Bronchial smooth muscle cell (primary cell): Measurements from ENCODE around the gene TCAIM. TPM values are rescaled to one million over a fixed set of nuclear protein-coding genes. Genes with fewer than 3 reads are reported as not detected.

ENCODE experiments used
- total RNA-seq: library from RNA; depleted of rRNA; stranded (reverse); fragments of >200 nt; gene quantifications from 2 replicates; pipeline ENCODE4 v1.2.1, GENCODE V29; 2014

TCAIM gene
- 10.5 and 24.9 TPM in 2 replicates for total RNA-seq

GRCh38 chr3:44338010-44338827 lies at the start of gene TCAIM:
TSS of gene TCAIM (plus strand) at chr3:44338766. CDS start at chr3:44354783, 16,017 bp downstream.

Other genes with a start within 250 kb of the TCAIM start
- gene TOPAZ1, start 96.9 kb upstream of the TCAIM start, total RNA-seq, result not detected in 2 replicates
- gene ZNF445, start 138.9 kb downstream of the TCAIM start, total RNA-seq, result 7.4 and 8.8 TPM in 2 replicates
- gene ZKSCAN7, start 216.4 kb downstream of the TCAIM start, total RNA-seq, result 5.8 and 6.2 TPM in 2 replicates
- 1.4 and 2.1 TPM in 2 replicates for gene ZNF660, start 246.2 kb downstream of the TCAIM start, total RNA-seq